ENCODE measurements around the gene CAPZB.

- TF ChIP-seq, protein P1, sequence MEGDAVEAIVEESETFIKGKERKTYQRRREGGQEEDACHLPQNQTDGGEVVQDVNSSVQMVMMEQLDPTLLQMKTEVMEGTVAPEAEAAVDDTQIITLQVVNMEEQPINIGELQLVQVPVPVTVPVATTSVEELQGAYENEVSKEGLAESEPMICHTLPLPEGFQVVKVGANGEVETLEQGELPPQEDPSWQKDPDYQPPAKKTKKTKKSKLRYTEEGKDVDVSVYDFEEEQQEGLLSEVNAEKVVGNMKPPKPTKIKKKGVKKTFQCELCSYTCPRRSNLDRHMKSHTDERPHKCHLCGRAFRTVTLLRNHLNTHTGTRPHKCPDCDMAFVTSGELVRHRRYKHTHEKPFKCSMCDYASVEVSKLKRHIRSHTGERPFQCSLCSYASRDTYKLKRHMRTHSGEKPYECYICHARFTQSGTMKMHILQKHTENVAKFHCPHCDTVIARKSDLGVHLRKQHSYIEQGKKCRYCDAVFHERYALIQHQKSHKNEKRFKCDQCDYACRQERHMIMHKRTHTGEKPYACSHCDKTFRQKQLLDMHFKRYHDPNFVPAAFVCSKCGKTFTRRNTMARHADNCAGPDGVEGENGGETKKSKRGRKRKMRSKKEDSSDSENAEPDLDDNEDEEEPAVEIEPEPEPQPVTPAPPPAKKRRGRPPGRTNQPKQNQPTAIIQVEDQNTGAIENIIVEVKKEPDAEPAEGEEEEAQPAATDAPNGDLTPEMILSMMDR (IDR thresholded peaks at IDR 0.05): no peak
- TF ChIP-seq SMC3 (IDR thresholded peaks at IDR 0.05): no peak
- TF ChIP-seq, protein P2, sequence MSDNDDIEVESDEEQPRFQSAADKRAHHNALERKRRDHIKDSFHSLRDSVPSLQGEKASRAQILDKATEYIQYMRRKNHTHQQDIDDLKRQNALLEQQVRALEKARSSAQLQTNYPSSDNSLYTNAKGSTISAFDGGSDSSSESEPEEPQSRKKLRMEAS (IDR thresholded peaks at IDR 0.05): no peak
- TF ChIP-seq POLR2A (IDR thresholded peaks at IDR 0.05; ENCODE audit: low read length): no peak
- no peak for TF ChIP-seq PBX3 (IDR thresholded peaks at IDR 0.05)
- no peak for TF ChIP-seq ELK1 (IDR thresholded peaks at IDR 0.05; ENCODE audit: low read depth, low read length)
- no peak for TF ChIP-seq MAFK (IDR thresholded peaks at IDR 0.05; ENCODE audit: partially characterized antibody)
- TF ChIP-seq MYC (IDR thresholded peaks at IDR 0.05; ENCODE audit: borderline replicate concordance, low read length): no peak
- no peak for TF ChIP-seq HEYL (CRISPR knock-in tag; IDR thresholded peaks at IDR 0.05)
- no peak for TF ChIP-seq RNF2 (IDR thresholded peaks at IDR 0.05; ENCODE audit: borderline replicate concordance, low read depth)
- no peak for TF ChIP-seq BHLHE40 (IDR thresholded peaks at IDR 0.05; ENCODE audit: low read depth, low read length)
- no peak for TF ChIP-seq JUN (IDR thresholded peaks at IDR 0.05)
- TF ChIP-seq EP300 (IDR thresholded peaks at IDR 0.05): no peak
- TF ChIP-seq CHD2 (IDR thresholded peaks at IDR 0.05; ENCODE audit: low read length, partially characterized antibody): no peak
Observed at GRCh38 chr1:19476450-19477190, 8.7 kb downstream of the CAPZB start.

Measured in A549 (cell line).